Skeletal muscle cell (primary cell): ENCODE data around the gene PEPD.

Experiments
- DNase-seq: peaks from one replicate; pipeline ENCODE4 v3.0.0-alpha.2; 2010; ENCODE audit warnings: low read depth
- H3K4me3 ChIP-seq: 2 replicates; pipeline ENCODE4 v1.5.1; 2011; ENCODE audit warnings: low read depth, mild to moderate bottlenecking, control low read depth, low read length, moderate library complexity

Gene PEPD

GRCh38 chr19:33404506-33405253, 116.9 kb downstream of the PEPD start:
- no peak overlapping the region for H3K4me3 ChIP-seq
- DNase-seq = no peak

GRCh38 chr19:33403973-33404304, 117.7 kb downstream of the PEPD start:
- DNase-seq = no peak
- no peak overlapping the region for H3K4me3 ChIP-seq

GRCh38 chr19:33403221-33403972, 118.2 kb downstream of the PEPD start:
- no peak for DNase-seq

GRCh38 chr19:33402421-33403220, 119.0 kb downstream of the PEPD start:
- no peak for DNase-seq

More at GRCh38 chr19:33403221-33403972, 118.2 kb downstream of the PEPD start:
- H3K4me3 ChIP-seq = no peak overlapping the region

GRCh38 chr19:33401683-33402420, 119.7 kb downstream of the PEPD start:
- H3K4me3 ChIP-seq = no peak overlapping the region
- no peak for DNase-seq

More at GRCh38 chr19:33402421-33403220, 119.0 kb downstream of the PEPD start:
- no peak overlapping the region for H3K4me3 ChIP-seq

- no peak overlapping the region for H3K4me3 ChIP-seq
- no peak for DNase-seq
Measured at GRCh38 chr19:33400856-33401682, 120.5 kb downstream of the PEPD start.

- no peak overlapping the region for H3K4me3 ChIP-seq
- no peak for DNase-seq
Measured at GRCh38 chr19:33399745-33400681, 121.6 kb downstream of the PEPD start.

GRCh38 chr19:33399081-33399744, 122.4 kb downstream of the PEPD start:
- no peak for DNase-seq
- no peak overlapping the region for H3K4me3 ChIP-seq

GRCh38 chr19:33398361-33399060, 123.1 kb downstream of the PEPD start:
- DNase-seq = no peak
- no peak overlapping the region for H3K4me3 ChIP-seq

GRCh38 chr19:33397536-33398360, 123.8 kb downstream of the PEPD start:
- H3K4me3 ChIP-seq = no peak overlapping the region
- no peak for DNase-seq

GRCh38 chr19:33396701-33397535, 124.7 kb downstream of the PEPD start:
- H3K4me3 ChIP-seq = no peak overlapping the region
- no peak for DNase-seq

GRCh38 chr19:33395561-33396550, 125.7 kb downstream of the PEPD start:
- no peak overlapping the region for H3K4me3 ChIP-seq
- DNase-seq = no peak

GRCh38 chr19:33394723-33395560, 126.6 kb downstream of the PEPD start:
- no peak overlapping the region for H3K4me3 ChIP-seq
- no peak for DNase-seq
